Measurements from ENCODE around the gene CSGALNACT2. TPM values are rescaled to one million over a fixed set of nuclear protein-coding genes. Genes with fewer than 3 reads are reported as not detected.

Gene CSGALNACT2
- polyA plus RNA-seq, 1 of the 3 experiments (the other 2 are of a cell fraction): 11.5 TPM

DNA sequence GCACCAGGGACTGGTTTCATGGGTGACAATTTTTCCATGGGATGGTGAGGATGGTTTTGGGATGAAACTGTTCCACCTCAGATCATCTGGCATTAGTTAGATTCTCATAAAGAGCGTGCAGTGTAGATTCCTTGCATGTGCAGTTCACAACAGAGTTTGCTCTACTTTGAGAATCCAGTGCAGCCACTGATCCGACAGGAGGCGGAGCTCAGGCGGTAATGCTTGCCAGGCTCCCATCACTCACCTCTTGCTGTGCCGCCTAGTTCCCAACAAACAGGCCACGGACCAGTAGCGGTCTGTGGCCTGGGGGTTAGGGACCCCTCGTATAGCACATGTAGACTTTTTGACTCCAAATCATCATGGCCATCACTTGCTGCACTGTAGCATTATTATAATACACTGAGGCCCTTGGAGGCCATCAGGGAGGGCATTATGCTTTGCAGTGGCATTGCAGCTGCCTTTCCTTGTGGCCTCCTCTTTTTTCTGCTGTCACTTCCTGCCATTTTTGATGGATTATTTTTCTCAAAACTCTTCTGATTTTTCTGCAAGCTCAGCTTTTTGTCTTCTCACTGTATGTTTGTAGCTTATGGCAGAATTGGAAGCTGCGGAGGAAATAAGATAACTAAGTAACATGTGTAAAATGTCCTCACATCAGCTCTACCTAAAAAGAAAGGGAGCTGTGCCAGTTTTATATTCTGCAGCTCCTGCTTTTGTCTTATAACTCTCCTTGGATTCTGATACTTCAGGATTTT lies 18.5 kb downstream of the CSGALNACT2 start:
- Histone ChIP-seq H3K9ac (no peak overlapping the region), H3K4me2 (no peak overlapping the region)
- CTCF ChIA-PET: interaction anchor here (0.7 to 2.2 kb wide), 3 partner anchors 14 to 110 kb away, joined by 3 to 10 read pairs (median 3); no protein-coding TSS in a partner anchor

DNA sequence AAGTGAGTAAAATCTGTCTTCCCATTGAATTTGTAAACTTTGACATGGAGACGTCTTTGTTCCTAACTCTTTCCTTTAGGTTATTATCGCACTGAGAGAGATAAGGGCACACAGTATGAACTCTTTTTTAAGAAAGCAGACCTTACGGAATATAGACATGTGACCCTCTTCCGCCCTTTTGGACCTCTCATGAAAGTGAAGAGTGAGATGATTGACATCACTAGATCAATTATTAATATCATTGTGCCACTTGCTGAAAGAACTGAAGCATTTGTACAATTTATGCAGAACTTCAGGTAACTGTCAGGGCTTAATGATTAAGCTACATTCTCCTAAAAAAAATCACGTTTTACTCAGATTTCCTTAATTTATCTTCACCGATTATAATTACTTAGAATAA lies 20.4 kb downstream of the CSGALNACT2 start:
- ChIA-PET POLR2A (no interaction called here), CTCF (no interaction called here)
- Histone ChIP-seq H3K9ac (no peak overlapping the region), H3K36me3 (replicated peaks in 1 of 2; ENCODE audit: control insufficient read depth in 1 of 2, insufficient read depth in 2 of 2, low read length in 1 of 2) (peaks cover 17 to 29% of the 10 kb centered on the region in 2 experiments), H3K4me1 (ENCODE audit: control insufficient read depth in 1 of 2, insufficient read depth in 2 of 2, low read depth in 1 of 2, low read length in 1 of 2) (peaks cover 0 to 5% of the 10 kb centered on the region in 2 experiments; a peak in 2 of 4 replicates), H3F3A (replicated peaks; ENCODE audit: insufficient read depth) (no peaks in the 10 kb centered on the region), H4K20me1 (ENCODE audit: insufficient read depth) (peaks cover 3% of the 10 kb centered on the region; the same call in 1 of the 2 replicates), H3K27me3 (ENCODE audit: insufficient read depth) (no peaks in the 10 kb centered on the region), H3K9me3 (no peaks in the 10 kb centered on the region), H3K4me2 (no peak overlapping the region), H3K27ac (ENCODE audit: low read depth in 2 of 2, low read length in 1 of 2) (no peak overlapping the region), H2AFZ (ENCODE audit: low read depth) (no peak overlapping the region), H3K4me3 (ENCODE audit: low read depth in 2 of 2, low read length in 1 of 2) (no peak overlapping the region), H3K9me2 (no peaks in the 10 kb centered on the region), H3K79me2 (ENCODE audit: insufficient read depth) (peaks cover 43% of the 10 kb centered on the region)
- WGBS (ENCODE audit: low lambda C conversion rate): 93% methylated on average over 6 of the region's 6 CpGs
- DNase-seq: no peak
- TF ChIP-seq, protein P1, sequence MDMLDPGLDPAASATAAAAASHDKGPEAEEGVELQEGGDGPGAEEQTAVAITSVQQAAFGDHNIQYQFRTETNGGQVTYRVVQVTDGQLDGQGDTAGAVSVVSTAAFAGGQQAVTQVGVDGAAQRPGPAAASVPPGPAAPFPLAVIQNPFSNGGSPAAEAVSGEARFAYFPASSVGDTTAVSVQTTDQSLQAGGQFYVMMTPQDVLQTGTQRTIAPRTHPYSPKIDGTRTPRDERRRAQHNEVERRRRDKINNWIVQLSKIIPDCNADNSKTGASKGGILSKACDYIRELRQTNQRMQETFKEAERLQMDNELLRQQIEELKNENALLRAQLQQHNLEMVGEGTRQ (IDR thresholded peaks at IDR 0.05; ENCODE audit: borderline replicate concordance, low read depth, low read length): no peak
- no peak for TF ChIP-seq TCF12 (IDR thresholded peaks at IDR 0.05)
- TF ChIP-seq, protein P2, sequence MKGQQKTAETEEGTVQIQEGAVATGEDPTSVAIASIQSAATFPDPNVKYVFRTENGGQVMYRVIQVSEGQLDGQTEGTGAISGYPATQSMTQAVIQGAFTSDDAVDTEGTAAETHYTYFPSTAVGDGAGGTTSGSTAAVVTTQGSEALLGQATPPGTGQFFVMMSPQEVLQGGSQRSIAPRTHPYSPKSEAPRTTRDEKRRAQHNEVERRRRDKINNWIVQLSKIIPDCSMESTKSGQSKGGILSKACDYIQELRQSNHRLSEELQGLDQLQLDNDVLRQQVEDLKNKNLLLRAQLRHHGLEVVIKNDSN (IDR thresholded peaks at IDR 0.05; ENCODE audit: borderline replicate concordance, low read depth): no peak

More for the DNA sequence above, 18.5 kb downstream of the CSGALNACT2 start:
- DNase-seq: no peak
- Histone ChIP-seq H3K9me2 (no peaks in the 10 kb centered on the region), H3K9me3 (no peaks in the 10 kb centered on the region), H3K4me1 (ENCODE audit: control insufficient read depth in 1 of 2, insufficient read depth in 2 of 2, low read depth in 1 of 2, low read length in 1 of 2) (peaks cover 0 to 5% of the 10 kb centered on the region in 2 experiments; a peak in 2 of 4 replicates), H2AFZ (ENCODE audit: low read depth) (no peak overlapping the region), H4K20me1 (ENCODE audit: insufficient read depth) (peaks cover 10% of the 10 kb centered on the region; the same call in 1 of the 2 replicates), H3K27me3 (ENCODE audit: insufficient read depth) (no peaks in the 10 kb centered on the region), H3K27ac (ENCODE audit: low read depth in 2 of 2, low read length in 1 of 2) (no peak overlapping the region; a peak in 1 of 4 replicates), H3F3A (replicated peaks; ENCODE audit: insufficient read depth) (no peaks in the 10 kb centered on the region), H3K79me2 (ENCODE audit: insufficient read depth) (peaks cover 55% of the 10 kb centered on the region), H3K4me3 (ENCODE audit: low read depth in 2 of 2, low read length in 1 of 2) (no peak overlapping the region), H3K36me3 (replicated peaks in 1 of 2; ENCODE audit: control insufficient read depth in 1 of 2, insufficient read depth in 2 of 2, low read length in 1 of 2) (peaks cover 6 to 11% of the 10 kb centered on the region in 2 experiments)
- POLR2A ChIA-PET: no interaction called here
- WGBS (ENCODE audit: low lambda C conversion rate): 90% methylated on average over 9 of the region's 9 CpGs
- TF ChIP-seq ELF1 (IDR thresholded peaks at IDR 0.05): no peak
- TF ChIP-seq, protein P3, sequence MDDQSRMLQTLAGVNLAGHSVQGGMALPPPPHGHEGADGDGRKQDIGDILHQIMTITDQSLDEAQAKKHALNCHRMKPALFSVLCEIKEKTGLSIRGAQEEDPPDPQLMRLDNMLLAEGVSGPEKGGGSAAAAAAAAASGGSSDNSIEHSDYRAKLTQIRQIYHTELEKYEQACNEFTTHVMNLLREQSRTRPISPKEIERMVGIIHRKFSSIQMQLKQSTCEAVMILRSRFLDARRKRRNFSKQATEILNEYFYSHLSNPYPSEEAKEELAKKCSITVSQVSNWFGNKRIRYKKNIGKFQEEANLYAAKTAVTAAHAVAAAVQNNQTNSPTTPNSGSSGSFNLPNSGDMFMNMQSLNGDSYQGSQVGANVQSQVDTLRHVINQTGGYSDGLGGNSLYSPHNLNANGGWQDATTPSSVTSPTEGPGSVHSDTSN (IDR thresholded peaks at IDR 0.05): no peak
- TF ChIP-seq JUND (IDR thresholded peaks at IDR 0.05): no peak
- TF ChIP-seq EZH2phosphoT487 (IDR thresholded peaks at IDR 0.05; ENCODE audit: borderline replicate concordance, low read depth): no peak

All from SK-N-SH (cell line).